ENCODE data around the gene PLSCR3.

Gene PLSCR3

DNA sequence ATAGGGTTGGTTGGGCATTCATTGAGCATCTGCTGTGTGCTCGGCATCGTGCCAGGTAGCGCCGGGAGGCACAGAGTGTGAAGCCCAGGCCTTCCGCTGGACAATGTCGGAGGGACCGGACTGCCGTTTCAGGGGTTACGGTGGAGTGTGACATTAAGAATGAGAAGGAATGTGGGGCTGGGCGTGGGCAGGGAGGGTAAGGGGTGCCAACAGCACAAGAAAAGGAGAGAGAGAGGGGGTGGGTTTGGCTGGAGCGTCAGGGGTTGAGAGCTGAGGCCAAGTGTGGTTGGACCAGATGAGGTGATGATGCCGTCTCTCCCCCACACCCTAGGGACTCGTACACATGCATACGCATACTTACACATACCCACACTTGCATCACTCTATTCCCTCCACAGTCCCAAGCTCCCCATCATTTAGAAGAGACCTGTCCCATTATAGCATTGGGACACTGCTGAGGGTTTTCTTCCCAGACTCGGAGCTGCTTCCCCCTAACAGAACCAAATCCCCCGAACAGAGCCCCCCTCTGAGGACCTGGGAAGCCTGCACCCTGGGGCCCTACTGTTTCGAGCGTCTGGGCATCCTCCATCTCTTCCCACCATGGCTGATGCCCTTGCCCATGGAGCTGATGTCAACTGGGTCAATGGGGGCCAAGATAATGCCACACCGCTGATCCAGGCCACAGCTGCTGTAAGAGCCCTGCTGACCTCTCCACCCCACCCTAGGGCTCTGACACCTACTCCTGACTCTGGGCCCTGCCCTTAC, 45.7 kb downstream of the PLSCR3 start:
- no peak for DNase-seq (ENCODE audit: low read depth, low spot score)

GRCh38 chr17:7347630-7348477, 46.5 kb downstream of the PLSCR3 start:
- no peak for DNase-seq (ENCODE audit: low read depth, low spot score)

DNA sequence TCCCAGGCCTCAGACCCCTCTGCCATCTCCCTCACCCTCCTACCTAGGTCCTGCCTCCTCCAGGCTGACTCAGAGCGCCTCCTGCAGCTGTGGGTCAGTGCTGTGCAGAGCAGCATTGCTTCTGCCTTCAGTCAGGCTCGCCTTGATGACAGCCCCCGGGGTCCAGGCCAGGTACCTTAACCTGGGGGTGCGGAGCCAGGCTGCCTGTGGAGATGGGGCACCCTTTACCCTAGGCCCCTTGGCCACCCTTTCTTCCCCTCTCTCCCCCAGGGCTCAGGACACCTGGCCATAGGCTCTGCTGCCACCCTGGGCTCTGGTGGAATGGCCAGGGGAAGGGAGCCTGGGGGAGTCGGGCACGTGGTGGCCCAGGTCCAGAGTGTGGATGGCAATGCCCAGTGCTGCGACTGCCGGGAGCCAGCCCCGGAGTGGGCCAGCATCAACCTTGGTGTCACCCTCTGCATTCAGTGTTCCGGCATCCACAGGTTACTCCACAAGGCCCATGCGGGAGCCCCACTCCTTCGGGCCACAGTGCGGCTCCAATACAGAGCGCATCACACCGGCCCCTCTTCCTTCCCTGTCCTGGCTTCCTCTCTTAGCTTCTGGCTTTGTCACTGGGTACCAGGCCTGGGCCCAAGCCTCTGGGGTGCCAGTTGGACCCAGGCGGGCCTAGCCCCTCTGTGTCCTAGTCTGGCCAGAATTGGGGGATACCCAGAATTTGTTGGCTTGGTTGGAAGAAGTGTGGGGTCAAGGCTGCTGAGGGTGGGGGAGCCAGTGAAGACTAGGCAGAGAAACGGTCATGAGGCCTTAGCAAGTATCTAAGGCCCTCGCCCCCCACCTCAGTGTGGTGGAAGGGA, 47.3 kb downstream of the PLSCR3 start:
- no peak for DNase-seq (ENCODE audit: low read depth, low spot score)

GRCh38 chr17:7343250-7343649, 51.1 kb downstream of the PLSCR3 start:
- no peak for DNase-seq (ENCODE audit: low read depth, low spot score)

DNA sequence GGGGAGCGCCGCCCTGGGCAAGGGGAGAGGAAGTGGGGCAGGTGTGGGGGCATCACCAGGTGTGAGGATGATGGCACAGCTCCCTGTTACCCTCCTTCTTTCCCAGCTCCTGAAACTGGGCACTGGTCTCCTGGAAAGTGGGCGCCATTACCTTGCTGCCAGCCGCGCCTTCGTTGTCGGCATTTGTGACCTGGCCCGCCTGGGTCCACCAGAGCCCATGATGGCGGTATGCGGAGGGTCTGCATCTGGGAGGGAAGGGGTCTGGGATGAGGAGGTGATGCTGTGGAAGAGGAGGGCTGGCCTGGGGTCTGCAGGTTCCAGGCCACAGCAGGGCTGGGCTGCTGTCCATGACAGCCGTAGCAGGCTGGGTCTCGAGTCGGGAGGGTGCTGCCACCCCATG, 52.5 kb downstream of the PLSCR3 start:
- no peak for DNase-seq (ENCODE audit: low read depth, low spot score)

DNA sequence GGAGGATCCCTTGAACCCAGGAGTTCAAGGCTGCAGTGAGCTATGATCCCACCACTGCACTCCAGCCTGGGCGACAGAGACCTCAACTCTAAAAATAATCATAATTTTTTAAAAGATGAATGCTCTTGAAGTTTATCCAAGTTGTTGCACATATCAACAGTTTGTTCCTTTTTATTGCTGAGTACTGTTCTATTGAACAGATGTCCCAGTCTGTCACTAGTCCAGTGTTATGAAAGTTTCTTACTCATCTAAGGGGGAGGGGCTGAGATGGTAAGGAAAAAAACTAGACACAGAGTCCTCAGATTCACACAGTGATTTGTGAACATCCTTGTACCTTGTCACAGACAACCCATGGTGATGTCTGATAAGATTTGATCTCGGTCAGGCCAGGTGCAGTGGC, 54.1 kb downstream of the PLSCR3 start:
- DNase-seq (ENCODE audit: low read depth, low spot score) = no peak
